Spinal cord (tissue), 10 donors: ENCODE results near the gene GP5. TPM values are rescaled to one million over a fixed set of nuclear protein-coding genes. Genes with fewer than 3 reads are reported as not detected.

Source experiments
- DNase-seq, 6 donors: peaks; one replicate each; pipeline versions ENCODE4 v3.0.0 to v3.0.0-alpha.2; 2013 to 2015; ENCODE audit warnings: low spot score in 6 of 6, low read depth in 4 of 6
- H3K27ac ChIP-seq: one replicate; pipeline ENCODE4 v1.5.1; 2013; ENCODE audit warnings: low read depth, low read length, control low read depth
- H3K27me3 ChIP-seq: one replicate; pipeline ENCODE4 v1.6.1; 2013; ENCODE audit warnings: low read length; ENCODE audit not compliant: control insufficient read depth, insufficient read depth
- H3K36me3 ChIP-seq: one replicate; pipeline ENCODE4 v1.6.1; 2013; ENCODE audit warnings: low read length; ENCODE audit not compliant: control insufficient read depth, insufficient read depth
- H3K4me1 ChIP-seq: one replicate; pipeline ENCODE4 v1.6.1; 2013; ENCODE audit warnings: low read length; ENCODE audit not compliant: control insufficient read depth, insufficient read depth
- H3K4me3 ChIP-seq: one replicate; pipeline ENCODE4 v1.5.1; 2013; ENCODE audit warnings: low read depth, low read length, control low read depth
- H3K9me3 ChIP-seq: one replicate; pipeline ENCODE4 v1.6.1; 2013; ENCODE audit warnings: low read length; ENCODE audit not compliant: control insufficient read depth, insufficient read depth
- WGBS: methylation state at CpG from one replicate; pipeline ENCODE4 v1.1.5; 2013; ENCODE audit warnings: missing lambda C conversion rate; ENCODE audit not compliant: insufficient coverage; 5-methylcytosine and 5-hydroxymethylcytosine counted together
- long read RNA-seq, 4 donors: transcript quantifications; one replicate each; lab custom pipeline, GENCODE V29; 2026
- polyA plus RNA-seq, 2 donors: library from polyadenylated mRNA; unstranded; fragments of 120-200 nt; gene quantifications; one replicate each; pipeline ENCODE4 v1.2.1, GENCODE V29; 2013; ENCODE audit not compliant: insufficient read length in 2 of 2
- total RNA-seq, 2 donors: library from RNA; depleted of rRNA in 1 of 2; stranded (reverse); fragments of 120-200 nt in 1 of 2; fragments of >200 nt in 1 of 2; gene quantifications; one replicate each; pipeline versions ENCODE4 v1.2.3 to v1.2.4, GENCODE V29; 2013 to 2014
- donor health status: healthy.

The GP5 gene
- total RNA-seq (under 1 TPM; 0.33 to 0.69 TPM), polyA plus RNA-seq (under 1 TPM; 0.25 to 0.29 TPM)
- long read RNA-seq, donor 1, result 0 reads
- long read RNA-seq, donor 2, partial matches to known transcripts, result 0 of 1 reads
- long read RNA-seq, donor 2, other reads (novel, unspliced or antisense), result 0 of 1 reads
- long read RNA-seq, donor 3, result 0 reads
- long read RNA-seq, donor 4, result 0 reads

DNA sequence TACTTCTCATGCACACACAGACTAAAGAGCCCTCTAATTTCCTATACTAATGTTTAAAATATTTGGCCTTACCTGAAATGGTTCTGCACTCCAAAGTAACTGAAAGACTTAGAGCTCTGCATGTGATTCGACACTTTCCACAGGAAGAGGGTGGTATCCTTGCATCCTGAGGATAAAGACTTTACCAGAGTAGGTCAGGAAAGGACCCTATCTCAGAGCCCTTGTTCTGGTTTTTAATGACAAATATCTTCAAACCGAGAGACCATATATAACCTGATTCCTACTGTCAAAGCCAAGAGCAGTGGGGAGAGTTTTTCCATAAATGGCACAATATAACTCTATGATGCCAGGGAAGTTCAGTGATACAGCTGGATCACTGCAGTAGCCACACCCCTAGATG, at the start of gene GP5:
Gene GP5 (minus strand): TSS at position 101 of the 400 bp plus-strand sequence. CDS start 984 bp downstream, outside the sequence.
- no peaks in the 10 kb centered on the region for H3K9me3 ChIP-seq
- no CpG with 5 or more reads among the region's 2 CpGs for WGBS

DNA sequence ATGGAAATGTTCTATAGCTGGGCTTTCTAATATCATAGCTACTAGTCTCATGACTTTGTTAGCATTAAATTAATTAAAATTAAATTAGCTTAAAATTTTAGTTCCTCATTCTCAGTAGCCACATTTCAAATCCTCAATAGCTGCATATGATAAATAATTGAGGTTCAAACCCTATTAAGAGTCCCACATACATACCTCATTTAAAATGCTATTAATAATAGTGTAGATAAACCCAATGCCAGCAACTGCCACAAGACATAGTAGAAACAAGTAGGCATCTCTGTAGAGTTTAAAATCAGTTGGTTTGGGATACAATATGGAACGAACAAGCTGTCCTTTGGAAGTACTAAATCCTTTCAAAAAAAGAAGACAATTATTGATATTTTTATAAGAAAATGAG, 48.6 kb upstream of the GP5 start:
- Histone ChIP-seq H3K4me1 (no peaks in the 10 kb centered on the region), H3K27me3 (no peaks in the 10 kb centered on the region), H3K27ac (no peak overlapping the region), H3K9me3 (no peaks in the 10 kb centered on the region), H3K4me3 (no peak overlapping the region), H3K36me3 (peaks cover 17% of the 10 kb centered on the region)
- DNase-seq, result no peak
- WGBS, result no CpG with 5 or more reads among the region's 1 CpG

More for the DNA sequence above, at the start of gene GP5:
- peaks cover 44% of the 10 kb centered on the region for H3K27me3 ChIP-seq
- no peak within 1 kb of the TSS for H3K27ac ChIP-seq
- no peak for DNase-seq
- peaks cover 37% of the 10 kb centered on the region for H3K4me1 ChIP-seq
- no peaks in the 10 kb centered on the region for H3K36me3 ChIP-seq
- H3K4me3 ChIP-seq, result peak within 1 kb of the TSS; percentile 2

GRCh38 chr3:194447161-194447560, 48.1 kb upstream of the GP5 start:
- H3K4me3 ChIP-seq, result no peak overlapping the region
- DNase-seq, result no peak
- H3K27me3 ChIP-seq, result no peaks in the 10 kb centered on the region
- no peaks in the 10 kb centered on the region for H3K4me1 ChIP-seq
- H3K27ac ChIP-seq, result no peak overlapping the region
- H3K9me3 ChIP-seq, result no peaks in the 10 kb centered on the region
- H3K36me3 ChIP-seq, result peaks cover 13% of the 10 kb centered on the region
- 96% methylated on average over 3 of the region's 6 CpGs for WGBS

DNA sequence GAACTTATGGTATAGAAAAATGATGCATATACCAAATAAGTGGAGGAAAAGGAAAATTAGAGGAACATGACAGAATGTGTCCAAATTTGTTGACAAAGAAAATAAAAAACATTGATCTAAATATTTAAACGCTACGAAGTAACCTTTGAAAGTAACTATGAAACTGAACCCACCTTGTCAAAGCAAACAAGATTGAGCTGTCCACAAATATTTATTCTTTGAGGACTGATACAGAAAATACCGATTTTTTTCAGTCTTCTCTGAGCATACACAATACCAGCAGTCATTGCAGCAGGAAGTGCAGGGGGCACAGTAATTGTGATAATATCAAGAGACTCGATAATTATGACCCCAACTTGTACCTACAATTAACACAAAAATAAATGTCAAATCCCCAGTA, 47.7 kb upstream of the GP5 start:
- no peaks in the 10 kb centered on the region for H3K27me3 ChIP-seq
- DNase-seq, result no peak

DNA sequence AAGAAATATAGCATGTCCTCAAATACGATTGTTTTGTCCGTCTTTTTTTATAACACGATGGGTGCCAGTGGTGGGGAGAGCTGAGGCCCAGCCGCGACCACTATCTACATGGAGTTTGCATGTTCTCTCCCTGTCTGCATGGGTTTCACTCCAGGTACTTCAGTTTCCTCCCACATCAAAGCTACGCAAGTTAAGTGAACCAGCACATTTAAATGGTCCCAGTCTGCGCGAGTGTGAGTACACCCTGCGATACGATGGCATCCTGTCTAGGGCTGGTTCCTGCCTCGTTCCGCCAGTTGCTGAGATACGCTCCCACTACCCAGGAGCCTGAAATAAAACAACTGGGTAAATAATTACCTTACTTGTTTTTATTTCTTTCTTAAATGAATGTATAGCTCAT, 47.1 kb upstream of the GP5 start:
- Histone ChIP-seq H3K9me3 (no peaks in the 10 kb centered on the region), H3K4me1 (no peaks in the 10 kb centered on the region), H3K36me3 (peaks cover 13% of the 10 kb centered on the region), H3K27me3 (no peaks in the 10 kb centered on the region), H3K4me3 (no peak overlapping the region), H3K27ac (no peak overlapping the region)
- 95% methylated on average over 8 of the region's 13 CpGs for whole genome bisulfite sequencing
- DNase-seq, result no peak

More for the DNA sequence above, 47.7 kb upstream of the GP5 start:
- WGBS, result no CpG with 5 or more reads among the region's 4 CpGs
- H3K27ac ChIP-seq, result no peak overlapping the region
- H3K4me1 ChIP-seq, result no peaks in the 10 kb centered on the region
- no peaks in the 10 kb centered on the region for H3K9me3 ChIP-seq
- peaks cover 10% of the 10 kb centered on the region for H3K36me3 ChIP-seq
- no peak overlapping the region for H3K4me3 ChIP-seq

- no peaks in the 10 kb centered on the region for H3K4me1 ChIP-seq
- no CpG with 5 or more reads among the region's 2 CpGs for WGBS
Measured at GRCh38 chr3:194443901-194444300, 44.8 kb upstream of the GP5 start.

GRCh38 chr3:194440756-194441155, 41.7 kb upstream of the GP5 start:
- Histone ChIP-seq H3K27ac (no peak overlapping the region), H3K27me3 (no peaks in the 10 kb centered on the region), H3K4me1 (no peaks in the 10 kb centered on the region), H3K36me3 (peaks cover 22% of the 10 kb centered on the region), H3K4me3 (no peak overlapping the region), H3K9me3 (no peaks in the 10 kb centered on the region)
- no peak for DNase-seq
- WGBS, result 80% methylated on average over 1 of the region's 2 CpGs

More at GRCh38 chr3:194443901-194444300, 44.8 kb upstream of the GP5 start:
- no peaks in the 10 kb centered on the region for H3K27me3 ChIP-seq
- no peak overlapping the region for H3K27ac ChIP-seq
- peak in 1 of 6 donors; percentile 23 for DNase-seq
- no peak overlapping the region for H3K4me3 ChIP-seq
- H3K36me3 ChIP-seq, result peaks cover 9% of the 10 kb centered on the region
- H3K9me3 ChIP-seq, result no peaks in the 10 kb centered on the region

DNA sequence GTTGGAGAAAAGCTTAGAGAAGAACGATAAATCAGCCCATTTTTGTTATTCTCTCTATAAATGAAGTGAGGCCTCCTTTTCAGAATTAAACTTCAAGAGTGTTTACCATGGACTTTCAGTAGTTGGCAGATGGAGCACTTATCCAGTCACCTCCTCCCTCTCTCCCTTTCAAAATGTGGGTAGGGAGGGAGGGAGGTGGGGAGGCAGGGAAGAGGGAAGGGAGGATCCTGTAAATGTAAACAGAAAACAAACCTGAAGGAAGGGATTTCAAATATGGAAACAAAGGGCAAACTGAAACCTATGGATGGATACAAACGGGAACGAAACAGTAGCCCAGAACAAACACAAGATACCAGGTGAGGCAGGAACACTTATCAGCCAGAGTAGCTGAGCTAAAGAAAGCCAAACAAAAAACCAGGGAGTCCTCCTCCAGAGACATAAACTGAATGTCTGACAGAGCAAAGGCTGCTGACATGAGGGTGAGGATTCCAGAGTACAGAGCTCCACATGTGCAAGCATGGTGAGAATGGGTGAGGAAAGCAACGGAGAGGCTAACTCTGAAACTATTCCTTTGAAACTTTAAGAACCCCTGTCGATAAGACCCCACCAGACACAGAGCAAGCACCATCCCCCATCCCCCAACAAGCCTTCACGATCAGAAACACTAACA, 41.0 kb upstream of the GP5 start:
- no peaks in the 10 kb centered on the region for H3K4me1 ChIP-seq
- no peaks in the 10 kb centered on the region for H3K9me3 ChIP-seq
- H3K4me3 ChIP-seq, result no peak overlapping the region
- no peak for DNase-seq
- peaks cover 28% of the 10 kb centered on the region for H3K36me3 ChIP-seq
- WGBS, result 100% methylated on average over 2 of the region's 6 CpGs
- H3K27me3 ChIP-seq, result no peaks in the 10 kb centered on the region
- H3K27ac ChIP-seq, result no peak overlapping the region

DNA sequence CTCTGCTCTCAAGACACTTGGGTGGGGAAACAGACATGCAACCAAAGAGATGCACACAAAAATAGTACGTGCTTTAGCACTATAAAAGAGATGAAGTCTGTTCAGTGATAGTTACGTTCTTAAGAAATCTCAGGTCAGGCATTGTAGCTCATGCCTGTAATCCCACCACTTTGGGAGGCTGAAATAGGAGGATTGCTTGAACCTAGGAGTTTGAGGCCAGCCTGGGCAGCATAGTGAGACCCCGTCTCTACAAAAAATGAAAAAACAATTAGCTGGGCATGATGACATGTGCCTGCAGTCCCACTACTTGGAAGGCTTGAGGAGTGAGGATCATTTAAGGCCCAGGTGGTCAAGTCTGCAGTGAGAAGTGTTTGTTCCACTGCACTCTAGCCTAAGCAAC, 35.4 kb upstream of the GP5 start:
- H3K27me3 ChIP-seq, result no peaks in the 10 kb centered on the region
- no peak overlapping the region for H3K27ac ChIP-seq
- H3K9me3 ChIP-seq, result no peaks in the 10 kb centered on the region
- no peak for DNase-seq
- 92% methylated on average over 2 of the region's 3 CpGs for WGBS
- no peak overlapping the region for H3K4me3 ChIP-seq
- H3K36me3 ChIP-seq, result peaks cover 36% of the 10 kb centered on the region
- H3K4me1 ChIP-seq, result no peaks in the 10 kb centered on the region

- H3K27ac ChIP-seq, result no peak overlapping the region
- no peaks in the 10 kb centered on the region for H3K27me3 ChIP-seq
- peaks cover 24% of the 10 kb centered on the region for H3K36me3 ChIP-seq
- no peak overlapping the region for H3K4me3 ChIP-seq
- H3K4me1 ChIP-seq, result no peaks in the 10 kb centered on the region
- WGBS, result 80% methylated on average over 3 of the region's 5 CpGs
- no peak for DNase-seq
- no peaks in the 10 kb centered on the region for H3K9me3 ChIP-seq
Measured at GRCh38 chr3:194431554-194431953, 32.5 kb upstream of the GP5 start.
